NB4 (cell line): ENCODE data around the gene CORO2A.
A peak's percentile ranks its signal among the peaks of the same experiment; 100 is the strongest.

Source experiments
- DNase-seq: peaks from one replicate; pipeline ENCODE4 v3.0.0; 2010; ENCODE audit warnings: low read depth
- H3K4me3 ChIP-seq: one replicate; pipeline ENCODE4 v1.5.1; 2011; ENCODE audit warnings: mild to moderate bottlenecking, low read depth, low read length, moderate library complexity
- CTCF ChIP-seq: IDR thresholded peaks from one replicate; pipeline ENCODE4 v1.5.1; 2012; ENCODE audit warnings: low read depth, low read length
- MAX ChIP-seq: IDR thresholded peaks from 2 replicates; pipeline ENCODE4 v1.6.1; 2011; ENCODE audit warnings: low read depth, low read length
- MYC ChIP-seq: IDR thresholded peaks from 2 replicates; pipeline ENCODE4 v1.6.1; 2011; ENCODE audit warnings: low read depth, low read length
- POLR2A ChIP-seq: IDR thresholded peaks from 2 replicates; pipeline ENCODE4 v1.6.1; 2011; ENCODE audit warnings: mild to moderate bottlenecking; ENCODE audit not compliant: insufficient read length; ENCODE audit errors: extremely low read depth

CORO2A gene

GRCh38 chr9:98235126-98235525 lies 42.7 kb upstream of the CORO2A start:
- no peak for DNase-seq
- TF ChIP-seq CTCF (no peak), MAX (no peak), POLR2A (no peak), MYC (no peak)
- no peak overlapping the region for H3K4me3 ChIP-seq

GRCh38 chr9:98234245-98234825 lies 41.9 kb upstream of the CORO2A start:
- DNase-seq = no peak
- H3K4me3 ChIP-seq = no peak overlapping the region
- TF ChIP-seq POLR2A = no peak
- no peak for TF ChIP-seq MAX
- TF ChIP-seq MYC = no peak
- TF ChIP-seq CTCF = no peak

GRCh38 chr9:98232926-98233325 lies 40.5 kb upstream of the CORO2A start:
- DNase-seq = no peak
- TF ChIP-seq MYC (no peak), MAX (no peak), CTCF (no peak), POLR2A (no peak)
- no peak overlapping the region for H3K4me3 ChIP-seq

GRCh38 chr9:98231770-98232478 lies 39.5 kb upstream of the CORO2A start:
- peak; percentile 31 for DNase-seq

GRCh38 chr9:98230789-98231188 lies 38.4 kb upstream of the CORO2A start:
- no peak overlapping the region for H3K4me3 ChIP-seq
- no peak for DNase-seq
- TF ChIP-seq MYC (no peak), MAX (no peak), POLR2A (no peak)

More at GRCh38 chr9:98231770-98232478, 39.5 kb upstream of the CORO2A start:
- TF ChIP-seq MYC = no peak
- no peak for TF ChIP-seq MAX
- TF ChIP-seq CTCF = no peak
- TF ChIP-seq POLR2A = no peak
- no peak overlapping the region for H3K4me3 ChIP-seq

GRCh38 chr9:98230304-98230703 lies 37.9 kb upstream of the CORO2A start:
- no peak for DNase-seq
- TF ChIP-seq POLR2A (no peak), MAX (no peak), MYC (no peak), CTCF (no peak)
- no peak overlapping the region for H3K4me3 ChIP-seq
